Body of pancreas (tissue), 4 donors: ENCODE results near the gene DNAJC3. TPM values are rescaled to one million over a fixed set of nuclear protein-coding genes. Genes with fewer than 3 reads are reported as not detected.

Source experiments
- ATAC-seq: fragments of 150-250 bp; one replicate; pipeline ENCODE4 v1.9.1; 2016
- DNase-seq, 4 donors: peaks; one replicate each; pipeline ENCODE4 v3.0.0-alpha.2; 2019
- H3K27ac ChIP-seq, 4 donors: fragments of 200-600 bp; sonication (generic); 1 replicate in 3 of 4; 2 replicates in 1 of 4; pipeline versions ENCODE4 v1.5.1 to v1.6.1; 2016 to 2019; ENCODE audit warnings: mild to moderate bottlenecking in 1 of 4, mixed read lengths in 1 of 4, moderate library complexity in 1 of 4
- H3K27me3 ChIP-seq, 2 donors: fragments of 200-600 bp; sonication (generic); one replicate each; pipeline ENCODE4 v1.6.0; 2016; ENCODE audit warnings: mild to moderate bottlenecking in 1 of 2
- H3K36me3 ChIP-seq, 2 donors: fragments of 200-600 bp; sonication (generic); replicated peaks in 1 of 2; 2 replicates each; pipeline ENCODE4 v1.5.1; 2016; ENCODE audit warnings: low read depth in 2 of 2; ENCODE audit not compliant: insufficient read depth in 1 of 2
- H3K4me1 ChIP-seq: fragments of 200-600 bp; sonication (generic); one replicate; pipeline ENCODE4 v1.6.0; 2016
- H3K4me3 ChIP-seq, 2 donors: fragments of 200-600 bp; sonication (generic); 1 replicate in 1 of 2; 2 replicates in 1 of 2; pipeline ENCODE4 v1.5.1; 2016 to 2019
- H3K9me3 ChIP-seq, 3 donors: fragments of 200-600 bp; sonication (generic); 1 replicate in 2 of 3; 2 replicates in 1 of 3; pipeline ENCODE4 v1.5.1; 2016
- POLR2A ChIP-seq, 3 donors: fragments of 450-650 bp; IDR thresholded peaks; one replicate each; pipeline ENCODE4 v1.6.1; 2016; ENCODE audit warnings: antibody characterized with exemption in 3 of 3, mild to moderate bottlenecking in 2 of 3
- WGBS, 2 donors: methylation state at CpG; one replicate each; pipeline ENCODE4 v1.1.5; 2017; 5-methylcytosine and 5-hydroxymethylcytosine counted together
- intact Hi-C: fragments of 100-400 bp; cut with DNase I; formaldehyde crosslinking; loops from one replicate; pipeline ENCODE4 v1.15.1; 2023
- total RNA-seq, 2 donors: library from RNA; depleted of rRNA; stranded (reverse); fragments of >200 nt; gene quantifications; one replicate each; pipeline ENCODE4 v1.1.0, GENCODE V29; 2016
- TF ChIP-seq, protein P1 (sequence below), 7 experiments: fragments of 450-650 bp in 4 of 7; fragments of 200-600 bp in 3 of 7; sonication (generic) in 3 of 7; IDR thresholded peaks; one replicate each; pipeline ENCODE4 v1.5.1; 2016 to 2019; ENCODE audit warnings: antibody characterized with exemption in 7 of 7

The DNAJC3 gene
- total RNA-seq, 2 donors from 2014 or later = 40.2 to 52.1 TPM

- TF ChIP-seq POLR2A (IDR thresholded peaks at IDR 0.05) = no peak
- TF ChIP-seq, protein P1, sequence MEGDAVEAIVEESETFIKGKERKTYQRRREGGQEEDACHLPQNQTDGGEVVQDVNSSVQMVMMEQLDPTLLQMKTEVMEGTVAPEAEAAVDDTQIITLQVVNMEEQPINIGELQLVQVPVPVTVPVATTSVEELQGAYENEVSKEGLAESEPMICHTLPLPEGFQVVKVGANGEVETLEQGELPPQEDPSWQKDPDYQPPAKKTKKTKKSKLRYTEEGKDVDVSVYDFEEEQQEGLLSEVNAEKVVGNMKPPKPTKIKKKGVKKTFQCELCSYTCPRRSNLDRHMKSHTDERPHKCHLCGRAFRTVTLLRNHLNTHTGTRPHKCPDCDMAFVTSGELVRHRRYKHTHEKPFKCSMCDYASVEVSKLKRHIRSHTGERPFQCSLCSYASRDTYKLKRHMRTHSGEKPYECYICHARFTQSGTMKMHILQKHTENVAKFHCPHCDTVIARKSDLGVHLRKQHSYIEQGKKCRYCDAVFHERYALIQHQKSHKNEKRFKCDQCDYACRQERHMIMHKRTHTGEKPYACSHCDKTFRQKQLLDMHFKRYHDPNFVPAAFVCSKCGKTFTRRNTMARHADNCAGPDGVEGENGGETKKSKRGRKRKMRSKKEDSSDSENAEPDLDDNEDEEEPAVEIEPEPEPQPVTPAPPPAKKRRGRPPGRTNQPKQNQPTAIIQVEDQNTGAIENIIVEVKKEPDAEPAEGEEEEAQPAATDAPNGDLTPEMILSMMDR (IDR thresholded peaks at IDR 0.05) = no peak
- Histone ChIP-seq H3K36me3 (no peaks in the 10 kb centered on the region), H3K4me1 (peaks cover 11% of the 10 kb centered on the region), H3K27me3 (no peaks in the 10 kb centered on the region), H3K4me3 (no peak overlapping the region), H3K9me3 (no peaks in the 10 kb centered on the region), H3K27ac (no peak overlapping the region)
- ATAC-seq = no peak
- no peak for DNase-seq
- intact Hi-C loops = no loop called here
- 84% methylated on average over 6 of the region's 6 CpGs for WGBS, 2 donors
Measured at GRCh38 chr13:95647321-95647720, 29.6 kb upstream of the DNAJC3 start.

DNA sequence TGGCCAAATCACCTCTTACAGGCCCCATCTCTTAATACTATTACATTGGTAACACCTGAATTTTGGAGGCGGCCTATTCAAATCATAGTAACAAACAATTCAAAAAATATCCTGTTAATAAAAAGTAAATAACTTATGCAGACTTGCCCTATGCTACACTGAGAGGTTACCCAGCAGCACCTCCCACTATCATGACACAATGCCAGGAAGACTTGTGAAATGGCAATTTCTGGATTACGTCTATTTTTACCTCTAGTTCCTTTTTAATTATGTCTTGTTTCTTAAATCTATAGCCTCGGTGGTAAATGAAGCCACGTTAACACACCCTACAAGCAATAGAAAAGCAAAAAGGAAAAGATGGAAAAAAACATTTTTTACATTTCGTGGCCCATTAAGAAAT lies 26.2 kb upstream of the DNAJC3 start:
- Histone ChIP-seq H3K9me3 (no peaks in the 10 kb centered on the region), H3K4me3 (no peak overlapping the region), H3K27ac (no peak overlapping the region), H3K4me1 (no peaks in the 10 kb centered on the region), H3K27me3 (no peaks in the 10 kb centered on the region), H3K36me3 (no peaks in the 10 kb centered on the region)
- DNase-seq = no peak
- intact Hi-C loops = no loop called here
- 79 to 85% methylated on average over 5 of the region's 5 CpGs for WGBS, 2 donors
- no peak for ATAC-seq
- TF ChIP-seq, protein P1 (IDR thresholded peaks at IDR 0.05) = no peak
- TF ChIP-seq POLR2A (IDR thresholded peaks at IDR 0.05) = no peak

GRCh38 chr13:95652244-95652764 lies 24.6 kb upstream of the DNAJC3 start:
- ATAC-seq (peak; percentile 56), DNase-seq (no peak)
- WGBS, 2 donors = 8 to 26% methylated on average over 1 of the region's 1 CpG

GRCh38 chr13:95652821-95653220 lies 24.1 kb upstream of the DNAJC3 start:
- TF ChIP-seq POLR2A (IDR thresholded peaks at IDR 0.05) = no peak
- TF ChIP-seq, protein P1 (IDR thresholded peaks at IDR 0.05) = no peak
- Histone ChIP-seq H3K9me3 (no peaks in the 10 kb centered on the region), H3K36me3 (no peaks in the 10 kb centered on the region), H3K27me3 (no peaks in the 10 kb centered on the region), H3K27ac (peak overlapping the region in 2 of 4 donors; percentile 9 to 41), H3K4me1 (no peaks in the 10 kb centered on the region), H3K4me3 (no peak overlapping the region)
- DNase-seq (no peak), ATAC-seq (no peak)
- 55 to 58% methylated on average over 3 of the region's 3 CpGs for WGBS, 2 donors
- intact Hi-C loops = no loop called here

More at GRCh38 chr13:95652244-95652764, 24.6 kb upstream of the DNAJC3 start:
- TF ChIP-seq, protein P1 (IDR thresholded peaks at IDR 0.05) = no peak
- no peak for TF ChIP-seq POLR2A (IDR thresholded peaks at IDR 0.05)
- H3K9me3 ChIP-seq = no peaks in the 10 kb centered on the region
- intact Hi-C loops = no loop called here
- no peaks in the 10 kb centered on the region for H3K4me1 ChIP-seq
- no peaks in the 10 kb centered on the region for H3K27me3 ChIP-seq
- no peak overlapping the region for H3K4me3 ChIP-seq
- no peaks in the 10 kb centered on the region for H3K36me3 ChIP-seq
- H3K27ac ChIP-seq = peak overlapping the region in 2 of 4 donors; percentile 9 to 41

DNA sequence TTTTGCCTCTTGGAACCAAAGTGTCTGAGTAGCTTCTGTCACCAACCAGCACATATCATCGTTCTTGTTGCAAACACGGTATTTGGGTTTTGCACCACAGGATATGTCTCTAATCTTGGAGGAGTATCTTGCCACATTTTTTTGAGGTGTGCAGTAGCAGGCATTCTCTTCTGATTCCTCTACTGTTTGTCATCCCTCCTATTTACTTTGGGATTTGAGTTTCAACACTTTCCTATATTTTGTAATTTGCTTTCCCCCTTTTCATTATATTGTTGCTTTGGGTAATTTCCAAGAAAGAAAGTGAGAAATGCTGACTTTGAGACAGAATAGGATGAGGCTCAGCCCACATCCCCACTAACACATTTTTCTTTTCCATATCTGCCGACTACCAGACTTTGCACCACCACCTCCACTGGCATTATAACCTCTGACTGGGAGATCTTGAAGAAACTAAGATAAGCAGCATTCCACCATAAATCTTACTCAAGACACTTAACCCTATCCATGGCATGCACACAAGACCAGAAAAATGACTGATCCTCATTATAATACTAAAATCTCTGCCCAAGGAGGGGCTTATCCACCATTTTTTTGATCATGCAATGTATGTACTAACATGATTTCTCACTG lies 20.4 kb upstream of the DNAJC3 start:
- no peak for DNase-seq
- no peak for TF ChIP-seq POLR2A (IDR thresholded peaks at IDR 0.05)
- TF ChIP-seq, protein P1 (IDR thresholded peaks at IDR 0.05) = no peak
- H3K27me3 ChIP-seq = no peaks in the 10 kb centered on the region
- WGBS, 2 donors = 72 to 76% methylated on average over 3 of the region's 3 CpGs
- intact Hi-C loops = no loop called here
- no peak overlapping the region for H3K27ac ChIP-seq
- no peaks in the 10 kb centered on the region for H3K36me3 ChIP-seq
- no peak overlapping the region for H3K4me3 ChIP-seq
- no peaks in the 10 kb centered on the region for H3K4me1 ChIP-seq
- H3K9me3 ChIP-seq = no peaks in the 10 kb centered on the region
- ATAC-seq = no peak
